Mesothelial cell of epicardium (in vitro differentiated cells): ENCODE data around the gene EPS8. TPM values are rescaled to one million over a fixed set of nuclear protein-coding genes. Genes with fewer than 3 reads are reported as not detected.

Experiments
- DNase-seq, 2 experiments: peaks; one replicate each; pipeline ENCODE4 v3.0.0; 2021; ENCODE audit warnings: low spot score in 2 of 2; ENCODE audit not compliant: unreplicated experiment in 2 of 2
- H3K27ac Mint-ChIP-seq: 2 replicates; pipeline ENCODE4 v1.8.0; 2021; ENCODE audit warnings: mixed read lengths
- H3K27me3 Mint-ChIP-seq: 2 replicates; pipeline ENCODE4 v1.8.0; 2021; ENCODE audit warnings: low read depth, mixed read lengths
- H3K36me3 Mint-ChIP-seq: 2 replicates; pipeline ENCODE4 v1.8.0; 2021; ENCODE audit warnings: mixed read lengths
- H3K4me1 Mint-ChIP-seq: 2 replicates; pipeline ENCODE4 v1.8.0; 2021; ENCODE audit warnings: mixed read lengths
- H3K4me3 Mint-ChIP-seq: 2 replicates; pipeline ENCODE4 v1.8.0; 2021; ENCODE audit warnings: mild to moderate bottlenecking, moderate library complexity, mixed read lengths
- H3K9me3 Mint-ChIP-seq: 2 replicates; pipeline ENCODE4 v1.8.0; 2021; ENCODE audit warnings: mixed read lengths
- total RNA-seq: library from RNA; stranded (reverse); gene quantifications from 3 replicates; pipeline ENCODE4 v1.2.1, GENCODE V29; 2021
- TF ChIP-seq, protein P1 (sequence below): fragments of 200-600 bp; sonication (generic); IDR thresholded peaks from one replicate; pipeline ENCODE4 v1.5.0; 2021; ENCODE audit warnings: antibody characterized with exemption; ENCODE audit not compliant: unreplicated experiment

EPS8 gene
- total RNA-seq, 1 donor from 2014 or later, result 24.8 TPM

DNA sequence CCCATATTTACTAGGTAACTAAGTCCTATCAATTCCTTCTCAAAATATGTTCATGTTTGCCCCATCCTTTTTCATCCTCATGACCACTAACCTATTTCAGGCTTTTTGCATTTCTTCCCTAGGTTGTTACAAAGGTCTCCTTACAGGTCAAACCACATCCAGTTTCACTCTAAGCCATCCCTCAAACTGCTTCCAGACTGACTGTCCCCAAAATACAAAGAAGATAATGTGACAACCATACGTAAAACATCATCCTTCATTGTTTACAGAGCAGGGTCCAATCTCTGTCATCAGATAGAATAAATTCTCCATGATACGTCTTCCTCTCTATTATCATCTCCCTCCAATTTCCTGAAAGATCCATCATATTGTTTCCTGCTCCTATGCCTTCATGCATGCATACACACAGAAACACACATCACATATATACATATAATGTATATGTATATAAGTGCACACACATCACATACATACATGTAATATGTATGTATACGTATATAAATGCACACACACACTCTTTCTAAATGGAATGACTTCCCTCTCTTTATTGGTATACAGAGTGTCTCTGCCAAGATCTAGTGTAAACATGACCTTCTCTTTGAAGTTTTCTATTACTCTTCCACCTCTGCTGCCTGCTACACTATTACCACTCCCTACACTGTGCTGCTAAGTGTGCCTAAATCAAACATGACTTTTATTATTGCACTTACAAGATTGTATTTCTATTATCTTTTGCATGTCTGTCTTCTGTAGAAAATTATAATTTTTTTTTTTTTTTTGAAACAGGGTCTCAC is 30.7 kb upstream of the EPS8 start:
- Mint-ChIP-seq H3K9me3 (peaks cover 4% of the 10 kb centered on the region), H3K27ac (no peak overlapping the region), H3K4me3 (no peak overlapping the region), H3K27me3 (no peaks in the 10 kb centered on the region), H3K4me1 (no peaks in the 10 kb centered on the region), H3K36me3 (no peaks in the 10 kb centered on the region)
- TF ChIP-seq, protein P1, sequence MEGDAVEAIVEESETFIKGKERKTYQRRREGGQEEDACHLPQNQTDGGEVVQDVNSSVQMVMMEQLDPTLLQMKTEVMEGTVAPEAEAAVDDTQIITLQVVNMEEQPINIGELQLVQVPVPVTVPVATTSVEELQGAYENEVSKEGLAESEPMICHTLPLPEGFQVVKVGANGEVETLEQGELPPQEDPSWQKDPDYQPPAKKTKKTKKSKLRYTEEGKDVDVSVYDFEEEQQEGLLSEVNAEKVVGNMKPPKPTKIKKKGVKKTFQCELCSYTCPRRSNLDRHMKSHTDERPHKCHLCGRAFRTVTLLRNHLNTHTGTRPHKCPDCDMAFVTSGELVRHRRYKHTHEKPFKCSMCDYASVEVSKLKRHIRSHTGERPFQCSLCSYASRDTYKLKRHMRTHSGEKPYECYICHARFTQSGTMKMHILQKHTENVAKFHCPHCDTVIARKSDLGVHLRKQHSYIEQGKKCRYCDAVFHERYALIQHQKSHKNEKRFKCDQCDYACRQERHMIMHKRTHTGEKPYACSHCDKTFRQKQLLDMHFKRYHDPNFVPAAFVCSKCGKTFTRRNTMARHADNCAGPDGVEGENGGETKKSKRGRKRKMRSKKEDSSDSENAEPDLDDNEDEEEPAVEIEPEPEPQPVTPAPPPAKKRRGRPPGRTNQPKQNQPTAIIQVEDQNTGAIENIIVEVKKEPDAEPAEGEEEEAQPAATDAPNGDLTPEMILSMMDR, result no peak
- DNase-seq, result no peak

DNA sequence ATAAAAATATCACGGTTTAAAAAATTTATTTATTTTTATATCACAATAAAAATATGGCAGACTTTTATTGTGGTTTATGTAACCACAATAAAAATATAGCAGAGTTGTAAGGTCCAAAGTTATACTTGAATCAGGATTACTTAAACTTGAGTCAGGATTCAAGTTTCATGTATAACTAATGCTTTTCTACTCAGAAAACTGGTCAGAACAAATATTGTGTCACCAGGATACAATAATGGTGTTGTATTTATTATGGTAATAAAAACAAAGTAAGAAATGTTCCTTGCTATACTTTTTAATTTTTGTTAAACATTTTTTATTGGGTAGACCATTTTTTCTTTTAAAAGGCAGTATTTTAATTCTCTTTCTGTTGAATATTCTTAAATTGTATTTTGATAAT is 29.2 kb upstream of the EPS8 start:
- Mint-ChIP-seq H3K36me3 (no peaks in the 10 kb centered on the region), H3K9me3 (peaks cover 4% of the 10 kb centered on the region), H3K27me3 (no peaks in the 10 kb centered on the region), H3K4me1 (no peaks in the 10 kb centered on the region), H3K27ac (no peak overlapping the region), H3K4me3 (no peak overlapping the region)
- TF ChIP-seq, protein P1, result no peak
- no peak for DNase-seq

DNA sequence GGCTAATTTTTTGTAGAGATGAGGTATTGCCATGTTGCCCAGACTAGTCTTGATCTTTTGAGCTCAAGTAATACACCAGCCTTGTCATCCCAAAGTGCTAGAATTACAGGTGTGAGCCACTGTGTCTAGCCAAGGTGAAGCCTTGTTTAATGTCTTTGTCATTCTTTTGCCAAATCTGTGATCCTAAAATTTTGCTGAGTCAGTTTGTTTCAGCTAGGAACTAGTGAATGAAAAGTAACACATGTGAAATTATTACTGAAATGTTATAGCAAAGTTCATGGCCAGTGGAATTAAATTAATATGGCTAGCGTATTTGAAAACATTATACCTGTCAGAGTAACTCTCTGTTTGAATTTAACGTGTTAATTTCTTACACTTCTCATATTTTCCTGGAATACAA is 26.5 kb upstream of the EPS8 start:
- H3K9me3 Mint-ChIP-seq, result peaks cover 4% of the 10 kb centered on the region
- TF ChIP-seq, protein P1, result no peak
- no peaks in the 10 kb centered on the region for H3K4me1 Mint-ChIP-seq
- H3K27ac Mint-ChIP-seq, result no peak overlapping the region
- no peaks in the 10 kb centered on the region for H3K27me3 Mint-ChIP-seq
- no peak for DNase-seq
- no peaks in the 10 kb centered on the region for H3K36me3 Mint-ChIP-seq
- no peak overlapping the region for H3K4me3 Mint-ChIP-seq

DNA sequence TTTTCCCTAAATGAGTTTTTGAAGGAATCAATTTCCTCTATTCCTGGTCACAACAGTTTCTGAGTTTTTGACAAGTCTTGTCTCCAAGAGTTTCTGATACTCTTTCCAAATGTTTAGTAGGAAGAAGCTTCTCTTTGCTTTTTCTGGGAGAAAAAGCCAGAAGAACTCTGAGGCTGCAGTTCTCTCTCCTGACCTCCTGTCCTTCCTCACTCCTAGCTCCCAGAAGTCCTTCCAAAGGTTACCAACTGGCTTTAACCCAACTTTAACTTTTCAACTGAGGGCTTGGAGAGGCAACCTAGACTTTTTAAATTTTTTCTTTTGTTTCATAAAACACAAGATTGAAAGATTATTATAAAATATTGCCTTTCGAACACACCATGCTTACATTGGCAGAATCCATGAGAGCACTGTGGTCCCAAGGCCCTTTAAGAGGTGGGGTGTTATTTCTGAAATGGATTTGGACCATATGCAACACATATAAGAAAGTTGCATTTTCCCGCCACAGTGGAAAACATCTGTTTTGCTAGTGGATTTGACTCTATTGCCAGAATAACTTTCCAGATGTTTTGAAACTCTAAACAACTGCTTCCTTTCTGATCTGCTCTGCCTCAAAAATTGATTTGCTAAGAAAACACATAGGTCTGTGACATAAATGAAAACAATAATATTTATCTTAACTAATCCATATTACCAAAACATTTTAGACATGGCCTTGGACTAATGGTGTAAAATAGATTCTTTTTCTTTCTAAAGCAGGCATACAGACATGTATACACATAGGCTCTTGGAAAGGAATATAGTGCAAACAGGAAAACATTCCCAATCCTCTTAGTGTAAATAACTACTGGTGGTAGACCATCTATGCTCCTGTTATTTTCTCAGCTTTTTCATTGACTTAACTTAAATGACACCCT is 22.3 kb upstream of the EPS8 start:
- no peaks in the 10 kb centered on the region for H3K27me3 Mint-ChIP-seq
- DNase-seq, result no peak
- no peak overlapping the region for H3K4me3 Mint-ChIP-seq
- no peaks in the 10 kb centered on the region for H3K36me3 Mint-ChIP-seq
- peaks cover 13% of the 10 kb centered on the region for H3K4me1 Mint-ChIP-seq
- TF ChIP-seq, protein P1, result no peak
- H3K9me3 Mint-ChIP-seq, result no peaks in the 10 kb centered on the region
- H3K27ac Mint-ChIP-seq, result no peak overlapping the region

DNA sequence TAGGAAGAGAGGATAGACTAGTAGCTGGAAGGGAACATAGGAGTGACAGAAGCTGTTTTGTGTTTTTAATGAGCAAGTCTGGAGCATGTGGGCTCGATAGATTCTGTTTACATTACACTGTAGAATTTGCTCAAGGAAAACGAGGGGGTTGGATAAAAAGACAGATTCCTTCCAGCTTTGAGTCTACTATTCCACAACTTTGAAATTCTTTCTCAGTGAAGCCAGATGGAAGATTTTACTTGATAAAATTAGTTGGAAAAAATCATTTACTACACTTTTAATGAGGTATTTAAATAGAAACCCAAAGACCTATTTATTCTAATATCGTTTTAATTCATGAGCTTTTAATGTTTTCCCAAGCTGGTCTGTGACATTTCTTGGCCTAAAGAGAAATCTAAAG is 19.5 kb upstream of the EPS8 start:
- TF ChIP-seq, protein P1, result no peak
- DNase-seq, result no peak
- H3K4me3 Mint-ChIP-seq, result no peak overlapping the region
- no peaks in the 10 kb centered on the region for H3K36me3 Mint-ChIP-seq
- no peaks in the 10 kb centered on the region for H3K27me3 Mint-ChIP-seq
- no peaks in the 10 kb centered on the region for H3K9me3 Mint-ChIP-seq
- no peak overlapping the region for H3K27ac Mint-ChIP-seq
- H3K4me1 Mint-ChIP-seq, result peaks cover 13% of the 10 kb centered on the region
